ENCODE measurements around the gene MYO3B. TPM values are rescaled to one million over a fixed set of nuclear protein-coding genes. Genes with fewer than 3 reads are reported as not detected.

MYO3B gene
- total RNA-seq, 4 donors from 2014 or later: 0.48 TPM; not detected in 3

DNA sequence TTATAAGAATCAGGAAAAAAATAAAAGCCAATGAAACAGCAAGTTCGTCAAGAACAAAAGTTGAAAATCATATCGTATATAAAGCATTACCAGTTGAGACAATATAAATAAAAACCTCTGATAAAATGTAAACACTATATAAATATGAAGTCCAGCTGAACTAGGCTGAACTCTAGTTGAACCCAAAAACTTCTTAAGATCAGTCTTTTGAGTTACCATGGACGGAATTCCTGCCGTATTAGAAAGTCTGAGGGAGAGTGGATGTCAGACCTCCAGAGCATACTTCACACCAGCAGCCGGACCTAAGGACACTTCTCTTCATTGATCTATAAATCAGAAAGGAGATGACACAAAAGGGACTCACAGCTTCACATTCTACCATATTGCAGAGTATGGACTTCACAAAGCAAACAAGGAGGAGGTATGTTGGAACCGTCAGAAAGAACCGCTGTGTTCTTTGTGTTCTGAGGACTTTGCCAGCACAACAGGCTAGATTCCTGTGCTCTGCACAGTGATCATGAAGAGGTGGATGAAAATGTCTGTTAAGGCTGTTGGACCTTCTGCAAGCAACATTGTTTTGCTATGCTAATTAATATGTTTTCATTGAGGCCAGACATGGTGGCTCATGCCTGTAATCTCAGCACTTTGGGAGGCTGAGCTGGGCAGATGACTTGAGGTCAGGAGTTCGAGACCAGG is 469.9 kb downstream of the MYO3B start:
- intact Hi-C loops (cut with DNase I; ENCODE audit: low total_unique reads) (no loop called here), in situ Hi-C loops (cut with MboI; ENCODE audit: low pct_ligation_motif_present in 1 of 4, low pct_unique_long_range_greater_than_20kb in 1 of 4, low sequenced_read_pairs in 3 of 4) (no loop called here)
- WGBS, 2 donors (ENCODE audit: low coverage in 1 of 2): 66 to 75% methylated on average over 6 to 8 of the region's 8 CpGs
- no peak for DNase-seq
- Histone ChIP-seq H3K9me3 (no peaks in the 10 kb centered on the region), H3K27ac (no peak overlapping the region), H3K4me1 (no peaks in the 10 kb centered on the region), H3K27me3 (no peaks in the 10 kb centered on the region), H3K4me3 (no peak overlapping the region), H3K36me3 (no peaks in the 10 kb centered on the region)
- TF ChIP-seq, protein P1, sequence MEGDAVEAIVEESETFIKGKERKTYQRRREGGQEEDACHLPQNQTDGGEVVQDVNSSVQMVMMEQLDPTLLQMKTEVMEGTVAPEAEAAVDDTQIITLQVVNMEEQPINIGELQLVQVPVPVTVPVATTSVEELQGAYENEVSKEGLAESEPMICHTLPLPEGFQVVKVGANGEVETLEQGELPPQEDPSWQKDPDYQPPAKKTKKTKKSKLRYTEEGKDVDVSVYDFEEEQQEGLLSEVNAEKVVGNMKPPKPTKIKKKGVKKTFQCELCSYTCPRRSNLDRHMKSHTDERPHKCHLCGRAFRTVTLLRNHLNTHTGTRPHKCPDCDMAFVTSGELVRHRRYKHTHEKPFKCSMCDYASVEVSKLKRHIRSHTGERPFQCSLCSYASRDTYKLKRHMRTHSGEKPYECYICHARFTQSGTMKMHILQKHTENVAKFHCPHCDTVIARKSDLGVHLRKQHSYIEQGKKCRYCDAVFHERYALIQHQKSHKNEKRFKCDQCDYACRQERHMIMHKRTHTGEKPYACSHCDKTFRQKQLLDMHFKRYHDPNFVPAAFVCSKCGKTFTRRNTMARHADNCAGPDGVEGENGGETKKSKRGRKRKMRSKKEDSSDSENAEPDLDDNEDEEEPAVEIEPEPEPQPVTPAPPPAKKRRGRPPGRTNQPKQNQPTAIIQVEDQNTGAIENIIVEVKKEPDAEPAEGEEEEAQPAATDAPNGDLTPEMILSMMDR (IDR thresholded peaks at IDR 0.05): no peak
- TF ChIP-seq POLR2AphosphoS5 (IDR thresholded peaks at IDR 0.05) (no peak), EP300 (IDR thresholded peaks at IDR 0.05; ENCODE audit: low read depth) (no peak), POLR2A (IDR thresholded peaks at IDR 0.05) (no peak)

DNA sequence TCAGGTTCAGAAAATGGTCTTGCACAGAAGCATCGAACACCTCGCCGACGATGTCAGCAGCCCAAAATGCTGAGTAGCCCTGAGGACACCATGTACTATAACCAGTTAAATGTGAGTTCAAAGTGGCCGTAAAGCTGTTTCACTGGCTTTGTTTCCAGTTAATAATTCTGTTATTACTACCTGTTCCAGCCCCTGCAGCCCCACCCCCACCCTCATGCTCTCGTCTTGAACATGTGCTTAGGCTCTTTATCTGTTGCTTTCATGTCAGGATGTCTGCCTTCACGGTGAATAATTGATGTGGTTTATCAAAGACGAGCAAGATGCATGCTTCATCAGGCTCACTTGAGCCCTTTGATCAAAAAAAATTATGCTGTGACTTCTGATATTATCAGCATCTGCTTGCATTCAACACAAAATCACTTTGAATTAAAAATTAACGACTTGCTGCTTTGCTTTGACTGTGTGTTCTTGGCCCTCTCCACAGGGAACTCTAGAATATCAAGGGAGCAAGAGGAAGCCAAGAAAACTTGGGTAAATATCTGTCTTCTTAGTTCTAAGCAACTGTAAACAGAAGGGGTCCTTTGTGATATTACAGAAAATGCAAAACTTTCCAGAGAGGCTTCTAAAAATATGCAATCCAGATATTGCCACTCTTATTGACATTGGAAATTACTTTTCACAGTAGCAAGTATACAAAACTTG is 473.8 kb downstream of the MYO3B start:
- no peak for TF ChIP-seq POLR2AphosphoS5 (IDR thresholded peaks at IDR 0.05)
- intact Hi-C loops (cut with DNase I; ENCODE audit: low total_unique reads) (no loop called here), in situ Hi-C loops (cut with MboI; ENCODE audit: low pct_ligation_motif_present in 1 of 4, low pct_unique_long_range_greater_than_20kb in 1 of 4, low sequenced_read_pairs in 3 of 4) (no loop called here)
- H3K36me3 ChIP-seq: no peaks in the 10 kb centered on the region
- no peak overlapping the region for H3K27ac ChIP-seq
- WGBS, 2 donors (ENCODE audit: low coverage in 1 of 2): 67 to 70% methylated on average over 6 to 9 of the region's 9 CpGs
- H3K4me3 ChIP-seq: no peak overlapping the region
- H3K9me3 ChIP-seq: no peaks in the 10 kb centered on the region
- DNase-seq: no peak
- peaks cover 0 to 5% (median 0%) of the 10 kb centered on the region in 4 donors for H3K4me1 ChIP-seq
- no peaks in the 10 kb centered on the region for H3K27me3 ChIP-seq

DNA sequence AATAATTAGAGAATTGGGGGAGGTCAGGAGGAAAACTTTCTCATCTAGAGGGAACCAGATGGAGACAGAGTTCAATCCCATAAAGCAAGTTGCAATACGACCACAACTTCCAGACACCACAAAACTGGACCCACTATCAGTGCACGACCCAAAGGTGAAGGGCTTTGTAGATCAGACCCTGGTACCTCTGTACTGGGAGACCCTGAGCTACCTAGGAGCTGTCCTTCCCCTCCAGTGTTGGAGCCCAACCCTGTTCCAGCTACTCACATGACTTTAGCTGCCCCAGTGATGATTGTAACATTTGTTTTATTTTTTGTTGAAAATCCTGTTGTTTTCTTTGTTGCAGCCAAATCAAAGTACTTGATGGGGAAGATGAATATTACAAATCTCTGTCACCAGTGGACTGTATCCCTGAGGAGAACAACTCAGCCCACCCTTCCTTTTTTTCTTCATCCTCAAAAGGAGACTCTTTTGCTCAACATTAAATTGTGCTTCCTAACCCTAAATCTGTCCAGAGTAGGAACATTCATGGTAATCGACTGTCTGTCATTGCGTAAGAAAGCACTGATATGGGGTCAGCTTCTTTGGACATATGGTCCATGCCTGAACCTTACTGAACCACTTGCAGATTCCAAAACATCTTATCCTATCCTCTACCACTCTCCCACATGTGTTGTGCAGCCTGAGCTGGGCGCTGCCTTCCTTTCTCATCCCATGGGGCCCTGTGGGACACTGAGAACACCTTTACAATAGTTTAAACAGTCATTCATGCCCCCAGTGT is 474.9 kb downstream of the MYO3B start:
- Histone ChIP-seq H3K4me1 (peaks cover 0 to 5% (median 0%) of the 10 kb centered on the region in 4 donors), H3K9me3 (no peaks in the 10 kb centered on the region), H3K27ac (no peak overlapping the region), H3K4me3 (no peak overlapping the region), H3K27me3 (no peaks in the 10 kb centered on the region), H3K36me3 (no peaks in the 10 kb centered on the region)
- DNase-seq: no peak
- WGBS, 2 donors (ENCODE audit: low coverage in 1 of 2): 77 to 80% methylated on average over 4 to 5 of the region's 5 CpGs
- in situ Hi-C loops (cut with MboI; ENCODE audit: low pct_ligation_motif_present in 1 of 4, low pct_unique_long_range_greater_than_20kb in 1 of 4, low sequenced_read_pairs in 3 of 4): no loop called here
- intact Hi-C loops (cut with DNase I; ENCODE audit: low total_unique reads): no loop called here
- TF ChIP-seq POLR2A (IDR thresholded peaks at IDR 0.05): no peak
- no peak for TF ChIP-seq POLR2AphosphoS5 (IDR thresholded peaks at IDR 0.05)
- TF ChIP-seq, protein P1 (IDR thresholded peaks at IDR 0.05): no peak
- TF ChIP-seq EP300 (IDR thresholded peaks at IDR 0.05; ENCODE audit: low read depth): no peak

DNA sequence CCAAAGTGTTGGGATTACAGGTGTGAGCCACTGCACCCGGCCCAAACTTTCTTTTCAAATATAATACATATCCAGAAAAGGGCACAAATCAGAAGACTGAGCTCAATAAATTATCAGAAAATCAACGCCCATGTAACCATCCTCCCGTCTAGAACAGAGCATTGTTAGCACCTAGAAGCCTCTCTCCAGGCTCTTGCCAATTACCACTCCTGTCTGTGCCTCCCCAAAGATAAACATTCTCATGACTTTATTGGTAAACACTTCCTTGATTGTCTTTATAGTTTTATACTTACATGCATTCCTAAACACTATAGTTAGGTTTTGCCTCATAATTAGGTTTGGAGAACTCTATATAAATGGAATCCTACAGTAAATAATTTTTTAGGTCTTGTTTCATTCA is 478.7 kb downstream of the MYO3B start:
- no peak overlapping the region for H3K4me3 ChIP-seq
- peaks cover 0 to 9% (median 0%) of the 10 kb centered on the region in 4 donors for H3K4me1 ChIP-seq
- H3K27me3 ChIP-seq: no peaks in the 10 kb centered on the region
- in situ Hi-C loops (cut with MboI; ENCODE audit: low pct_ligation_motif_present in 1 of 4, low pct_unique_long_range_greater_than_20kb in 1 of 4, low sequenced_read_pairs in 3 of 4): no loop called here
- no peaks in the 10 kb centered on the region for H3K36me3 ChIP-seq
- 29 to 55% methylated on average over 1 to 3 of the region's 3 CpGs for WGBS, 2 donors (ENCODE audit: low coverage in 1 of 2)
- H3K9me3 ChIP-seq: no peaks in the 10 kb centered on the region
- no peak overlapping the region for H3K27ac ChIP-seq
- no peak for DNase-seq
- intact Hi-C loops (cut with DNase I; ENCODE audit: low total_unique reads): no loop called here
- TF ChIP-seq POLR2AphosphoS5 (IDR thresholded peaks at IDR 0.05) (no peak), POLR2A (IDR thresholded peaks at IDR 0.05) (no peak), EP300 (IDR thresholded peaks at IDR 0.05; ENCODE audit: low read depth) (no peak)
- TF ChIP-seq, protein P1 (IDR thresholded peaks at IDR 0.05): no peak
